ENCODE results near the gene OR10A3.

- no peak for TF ChIP-seq POLR2AphosphoS5 (IDR thresholded peaks at IDR 0.05; ENCODE audit: low read depth, low read length)
- no peak for TF ChIP-seq SIN3A (IDR thresholded peaks at IDR 0.05; ENCODE audit: borderline replicate concordance, insufficient read depth, low read length)
- no peak for TF ChIP-seq REST (IDR thresholded peaks at IDR 0.05; ENCODE audit: insufficient read depth in 1 of 2, low read depth in 2 of 2, low read length in 2 of 2)
These were observed 37.6 kb downstream of the OR10A3 start for GRCh38 chr11:7903940-7904339.

Measured in PFSK-1 (cell line).